HepG2 (cell line): Measurements from ENCODE around the gene NBEAL1. TPM values are rescaled to one million over a fixed set of nuclear protein-coding genes. Genes with fewer than 3 reads are reported as not detected.

Experiments used
- ATAC-seq: fragments of 200-7000 bp; cut with Tn5 transposase; 3 replicates; pipeline ENCODE4 v1.9.1; 2020; ENCODE audit warnings: mild to moderate bottlenecking, moderate library complexity
- BruUV-seq: library from RNA; stranded (reverse); fragments of 400-500 nt; replicated peaks from 2 replicates; lab custom pipeline; 2021; lab: Mats Ljungman, UMichigan
- CTCF ChIA-PET: fragments of 300-600 bp; formaldehyde crosslinking; extraction: SDS; loops from one replicate; lab custom pipeline; 2021; ENCODE audit warnings: low total read pairs, inconsistent platforms, low intra/inter-chr PET ratio; lab: Yijun Ruan, JAX
- POLR2A ChIA-PET: fragments of 350-600 bp; sonication (Branson Sonifier 250); formaldehyde crosslinking; loops from one replicate; lab custom pipeline; 2020; ENCODE audit warnings: antibody characterized with exemption, inconsistent platforms; lab: Yijun Ruan, JAX
- DNase-seq: peaks from one replicate; pipeline ENCODE4 v3.0.0-alpha.2; 2015; ENCODE audit warnings: low spot score
- FAIRE-seq: peaks from 3 replicates; lab custom pipeline; 2011; peaks lifted over from hg19 to GRCh38; lab: Jason Lieb, UNC
- H2AFZ ChIP-seq: one replicate; pipeline ENCODE4 v1.6.1; 2011; ENCODE audit warnings: low read length, inconsistent platforms
- H3K27ac ChIP-seq: fragments of 300-600 bp; 3 replicates; pipeline ENCODE4 v1.8.0; 2011; ENCODE audit warnings: mixed run types, mild to moderate bottlenecking, mixed read lengths, low read length, inconsistent platforms; ENCODE audit not compliant: insufficient read depth; ENCODE audit errors: extremely low read length
- H3K27me3 ChIP-seq, 2 experiments: fragments of 200-600 bp in 1 of 2; 2 replicates in 1 of 2; 3 replicates in 1 of 2; pipeline versions ENCODE4 v1.6.0 to v1.8.0; 2011; ENCODE audit warnings: low read length in 2 of 2, mild to moderate bottlenecking in 2 of 2, moderate library complexity in 2 of 2, inconsistent platforms in 1 of 2; ENCODE audit not compliant: insufficient read depth in 2 of 2, control insufficient read depth in 1 of 2
- H3K36me3 ChIP-seq, 2 experiments: fragments of 200-600 bp in 1 of 2; replicated peaks in 1 of 2; 2 replicates in 1 of 2; 3 replicates in 1 of 2; pipeline versions ENCODE4 v1.5.1 to v1.8.0; 2011; ENCODE audit warnings: low read length in 2 of 2, inconsistent platforms in 1 of 2; ENCODE audit not compliant: insufficient read depth in 2 of 2, control insufficient read depth in 1 of 2
- H3K4me1 ChIP-seq: 2 replicates; pipeline ENCODE4 v1.5.1; 2012; ENCODE audit warnings: low read length, inconsistent platforms; ENCODE audit not compliant: insufficient read depth
- H3K4me2 ChIP-seq: 2 replicates; pipeline ENCODE4 v1.6.0; 2011; ENCODE audit warnings: low read depth, low read length, inconsistent platforms
- H3K4me3 ChIP-seq, 3 experiments: fragments of 200-600 bp in 1 of 3; sonication (generic), shearing (Covaris generic) in 1 of 3; replicated peaks in 1 of 3; 2 replicates each; pipeline ENCODE4 v1.5.1; 2011 to 2016; ENCODE audit warnings: low read length in 3 of 3, inconsistent platforms in 2 of 3, low read depth in 2 of 3, mild to moderate bottlenecking in 2 of 3, control low read depth in 1 of 3, mixed read lengths in 1 of 3; ENCODE audit not compliant: insufficient read depth in 1 of 3
- H3K79me2 ChIP-seq: one replicate; pipeline ENCODE4 v1.6.1; 2011; ENCODE audit warnings: low read length, inconsistent platforms; ENCODE audit not compliant: insufficient read depth
- H3K9ac ChIP-seq: 2 replicates; pipeline ENCODE4 v1.6.0; 2011; ENCODE audit warnings: mild to moderate bottlenecking, low read depth, low read length, inconsistent platforms; ENCODE audit not compliant: insufficient read depth
- H3K9me3 ChIP-seq: 2 replicates; pipeline ENCODE4 v1.5.1; 2012; ENCODE audit warnings: mild to moderate bottlenecking, low read length
- H4K20me1 ChIP-seq: 2 replicates; pipeline ENCODE4 v1.6.0; 2011; ENCODE audit warnings: inconsistent platforms, mild to moderate bottlenecking, low read length, moderate library complexity; ENCODE audit not compliant: insufficient read depth
- ELF1 ChIP-seq: sonication (generic); formaldehyde crosslinking; IDR thresholded peaks from 2 replicates; pipeline ENCODE4 v1.4.0; 2020; ENCODE audit warnings: missing genetic modification reagents
- HMGXB3 ChIP-seq: sonication (generic); formaldehyde crosslinking; IDR thresholded peaks from 2 replicates; pipeline ENCODE4 v1.4.0; 2020; ENCODE audit warnings: missing genetic modification reagents, borderline replicate concordance
- NFAT5 ChIP-seq: sonication (generic); formaldehyde crosslinking; IDR thresholded peaks from 2 replicates; pipeline ENCODE4 v1.4.0; 2020; ENCODE audit warnings: missing genetic modification reagents
- YEATS2 ChIP-seq: sonication (generic); formaldehyde crosslinking; IDR thresholded peaks from 2 replicates; pipeline ENCODE4 v1.4.0; 2020; ENCODE audit warnings: missing genetic modification reagents, borderline replicate concordance
- ZNF18 ChIP-seq: sonication (generic); formaldehyde crosslinking; IDR thresholded peaks from 2 replicates; pipeline ENCODE4 v1.8.0; 2022; ENCODE audit warnings: mild to moderate bottlenecking, missing genetic modification reagents; ENCODE audit not compliant: insufficient replicate concordance
- ZNF207 ChIP-seq: fragments of 450-650 bp; IDR thresholded peaks from 2 replicates; pipeline ENCODE4 v1.6.1; 2016; ENCODE audit warnings: antibody characterized with exemption, borderline replicate concordance
- ZNF225 ChIP-seq: sonication (generic); formaldehyde crosslinking; IDR thresholded peaks from 2 replicates; pipeline ENCODE4 v1.4.0; 2020; ENCODE audit warnings: mild to moderate bottlenecking, missing genetic modification reagents
- ZNF253 ChIP-seq: sonication (generic); formaldehyde crosslinking; IDR thresholded peaks from 2 replicates; pipeline ENCODE4 v1.8.0; 2022; ENCODE audit warnings: mild to moderate bottlenecking, missing genetic modification reagents, borderline replicate concordance
- ZNF619 ChIP-seq: sonication (generic); formaldehyde crosslinking; IDR thresholded peaks from 2 replicates; pipeline ENCODE4 v1.4.0; 2020; ENCODE audit warnings: mild to moderate bottlenecking, missing genetic modification reagents
- WGBS: methylation state at CpG from one replicate; pipeline ENCODE4 v1.1.6; 2017; ENCODE audit warnings: low lambda C conversion rate; 5-methylcytosine and 5-hydroxymethylcytosine counted together
- in situ Hi-C: cut with HindIII; loops from 2 replicates; pipeline ENCODE4 v1.10.0; 2017; ENCODE audit warnings: low pct_unique_long_range_greater_than_20kb; ENCODE audit not compliant: extremely low pct_ligation_motif_present
- intact Hi-C: fragments of 100-400 bp; cut with micrococcal nuclease; formaldehyde crosslinking; loops from one replicate; pipeline ENCODE4 v1.10.0; 2022; ENCODE audit not compliant: unreplicated experiment
- polyA plus RNA-seq, 8 experiments: library from polyadenylated mRNA; depleted of rRNA in 3 of 8; stranded (reverse) in 7 of 8; unstranded in 1 of 8; fragments of >200 nt; fragmentation: Illumina TruSeq in 4 of 8; extraction: Trizol in 4 of 8; gene quantifications; 2 replicates each; pipeline versions ENCODE4 v1.2.1 to v1.2.3, GENCODE V29; 2011 to 2016; ENCODE audit warnings: low read depth in 4 of 8, missing spikeins in 1 of 8, mixed read lengths in 1 of 8; ENCODE audit not compliant: insufficient read depth in 1 of 8
- total RNA-seq, 5 experiments: library from RNA; depleted of rRNA; stranded (reverse); fragments of >200 nt; fragmentation: Illumina TruSeq; extraction: Trizol; gene quantifications; 2 replicates each; pipeline ENCODE4 v1.2.3, GENCODE V29; 2016; ENCODE audit warnings: low read depth in 1 of 5

NBEAL1 gene
- total and polyA plus RNA-seq, 2 of the 13 experiments (the other 11 are each of a cell fraction or from before 2014, with no cell fraction given) = 6.4 to 15.7 TPM

- Histone ChIP-seq H3K4me2 (no peak overlapping the region), H3K9me3 (no peaks in the 10 kb centered on the region), H3K4me1 (peaks cover 24% of the 10 kb centered on the region), H4K20me1 (no peaks in the 10 kb centered on the region), H3K79me2 (peaks cover 29% of the 10 kb centered on the region), H3K27ac (no peak overlapping the region), H3K27me3 (no peaks in the 10 kb centered on the region), H3K36me3 (no peaks in the 10 kb centered on the region; a peak in 2 of 5 replicates), H3K4me3 (no peak overlapping the region), H3K9ac (no peak overlapping the region), H2AFZ (no peak overlapping the region)
- in situ Hi-C loops = no loop called here
- DNase-seq = no peak
- POLR2A ChIA-PET = no interaction called here
- intact Hi-C loops = no loop called here
- no peak for FAIRE-seq
- 95% methylated on average over 4 of the region's 4 CpGs for WGBS
- BruUV-seq = no TSS peak
- ATAC-seq = no peak
- CTCF ChIA-PET = no interaction called here
- TF ChIP-seq NFAT5 (CRISPR knock-in tag) = no peak
- TF ChIP-seq ZNF207 = no peak
- TF ChIP-seq HMGXB3 (CRISPR knock-in tag) = no peak
- no peak for TF ChIP-seq YEATS2 (CRISPR knock-in tag)
- TF ChIP-seq ZNF619 (CRISPR knock-in tag) = no peak
- TF ChIP-seq ZNF18 = no peak
- no peak for TF ChIP-seq ZNF225 (CRISPR knock-in tag)
- no peak for TF ChIP-seq ELF1 (CRISPR knock-in tag)
- no peak for TF ChIP-seq ZNF253
Measured at GRCh38 chr2:203021991-203022390, 7.3 kb downstream of the NBEAL1 start.
